GM23338 (cell line): ENCODE data around the gene TRIM68. TPM values are rescaled to one million over a fixed set of nuclear protein-coding genes. Genes with fewer than 3 reads are reported as not detected.

Experiments used
- ATAC-seq: fragments of 200-7000 bp; cut with Tn5 transposase; 3 replicates; pipeline ENCODE4 v1.9.1; 2020
- DNase-seq: peaks from one replicate; pipeline ENCODE4 v3.0.0-alpha.2; 2015; ENCODE audit warnings: low spot score
- H2AFZ ChIP-seq: fragments of 200-600 bp; sonication (generic); 2 replicates; pipeline ENCODE4 v1.8.0; 2016; ENCODE audit warnings: antibody characterized with exemption, mild to moderate bottlenecking, moderate library complexity
- H3F3A ChIP-seq: fragments of 200-600 bp; sonication (generic); replicated peaks from 2 replicates; pipeline ENCODE4 v1.8.0; 2017; ENCODE audit warnings: antibody characterized with exemption, mixed run types, low read depth
- H3K27ac ChIP-seq: fragments of 200-600 bp; sonication (generic); 2 replicates; pipeline ENCODE4 v1.6.1; 2016; ENCODE audit warnings: low read depth
- H3K27me3 ChIP-seq: fragments of 200-600 bp; sonication (generic); 2 replicates; pipeline ENCODE4 v1.8.0; 2016; ENCODE audit warnings: mild to moderate bottlenecking, mixed run types, moderate library complexity; ENCODE audit not compliant: insufficient read depth
- H3K36me3 ChIP-seq: fragments of 200-600 bp; sonication (generic); 2 replicates; pipeline ENCODE4 v1.8.0; 2016; ENCODE audit warnings: mild to moderate bottlenecking; ENCODE audit not compliant: insufficient read depth
- H3K4me1 ChIP-seq: fragments of 200-600 bp; sonication (generic); 2 replicates; pipeline ENCODE4 v1.8.0; 2016; ENCODE audit warnings: mild to moderate bottlenecking, moderate library complexity; ENCODE audit not compliant: insufficient read depth
- H3K4me2 ChIP-seq: fragments of 200-600 bp; sonication (generic); 2 replicates; pipeline ENCODE4 v1.7.1; 2017; ENCODE audit warnings: mixed run types
- H3K4me3 ChIP-seq: fragments of 200-600 bp; sonication (generic); 2 replicates; pipeline ENCODE4 v1.6.1; 2016; ENCODE audit warnings: mixed run types
- H3K79me2 ChIP-seq: fragments of 200-600 bp; sonication (generic); replicated peaks from 2 replicates; pipeline ENCODE4 v1.8.0; 2017; ENCODE audit warnings: mild to moderate bottlenecking; ENCODE audit not compliant: insufficient read depth
- H3K9me2 ChIP-seq: fragments of 200-600 bp; sonication (generic); 2 replicates; pipeline ENCODE4 v1.8.0; 2017; ENCODE audit not compliant: insufficient read depth
- H4K20me1 ChIP-seq: fragments of 200-600 bp; sonication (generic); replicated peaks from 2 replicates; pipeline ENCODE4 v1.8.0; 2017; ENCODE audit warnings: mild to moderate bottlenecking; ENCODE audit not compliant: insufficient read depth
- H3K27ac Mint-ChIP-seq: 2 replicates; pipeline ENCODE4 v1.8.0; 2020; ENCODE audit warnings: inconsistent platforms, mild to moderate bottlenecking, moderate library complexity, mixed read lengths
- H3K27me3 Mint-ChIP-seq: 3 replicates; pipeline ENCODE4 v1.8.0; 2022; ENCODE audit warnings: low read depth, mild to moderate bottlenecking, moderate library complexity, mixed read lengths, inconsistent platforms; ENCODE audit not compliant: insufficient read depth, poor library complexity
- H3K36me3 Mint-ChIP-seq: 3 replicates; pipeline ENCODE4 v1.8.0; 2021; ENCODE audit warnings: low read depth, mild to moderate bottlenecking, inconsistent platforms, moderate library complexity, mixed read lengths
- H3K4me1 Mint-ChIP-seq: 3 replicates; pipeline ENCODE4 v1.8.0; 2020; ENCODE audit warnings: mild to moderate bottlenecking, inconsistent platforms, mixed read lengths
- H3K4me3 Mint-ChIP-seq: 3 replicates; pipeline ENCODE4 v1.8.0; 2021; ENCODE audit warnings: moderate library complexity, mild to moderate bottlenecking, inconsistent platforms, mixed read lengths
- H3K9me3 Mint-ChIP-seq: 3 replicates; pipeline ENCODE4 v1.8.0; 2020; ENCODE audit warnings: moderate library complexity, mild to moderate bottlenecking, inconsistent platforms, mixed read lengths
- CREB1 ChIP-seq: fragments of 250-450 bp; sonication (Bioruptor Pico); IDR thresholded peaks from 2 replicates; pipeline ENCODE4 v1.5.0; 2020; ENCODE audit warnings: low read depth, mild to moderate bottlenecking, moderate library complexity
- ETS1 ChIP-seq: IDR thresholded peaks from 2 replicates; pipeline ENCODE4 v1.6.1; 2016; ENCODE audit warnings: antibody characterized with exemption
- EZH2 ChIP-seq: fragments of 200-600 bp; sonication (generic); IDR thresholded peaks from one replicate; pipeline ENCODE4 v1.8.0; 2017; ENCODE audit warnings: antibody characterized with exemption, mild to moderate bottlenecking, low read depth; ENCODE audit not compliant: unreplicated experiment
- EZH2phosphoT487 ChIP-seq: fragments of 200-600 bp; sonication (generic); IDR thresholded peaks from one replicate; pipeline ENCODE4 v1.8.1; 2018; ENCODE audit warnings: antibody characterized with exemption; ENCODE audit not compliant: unreplicated experiment
- JUNB ChIP-seq: IDR thresholded peaks from one replicate; pipeline ENCODE4 v1.6.1; 2016; ENCODE audit warnings: antibody characterized with exemption; ENCODE audit not compliant: unreplicated experiment
- NANOG ChIP-seq: IDR thresholded peaks from 2 replicates; pipeline ENCODE4 v1.6.1; 2016; ENCODE audit warnings: antibody characterized with exemption, borderline replicate concordance
- POLR2AphosphoS5 ChIP-seq: IDR thresholded peaks from 2 replicates; pipeline ENCODE4 v1.6.1; 2016; ENCODE audit warnings: antibody characterized with exemption, low read depth
- REST ChIP-seq: IDR thresholded peaks from one replicate; pipeline ENCODE4 v1.6.1; 2018; ENCODE audit warnings: antibody characterized with exemption; ENCODE audit not compliant: unreplicated experiment
- STAT1 ChIP-seq: IDR thresholded peaks from one replicate; pipeline ENCODE4 v1.6.1; 2016; ENCODE audit warnings: antibody characterized with exemption; ENCODE audit not compliant: unreplicated experiment
- ZNF114 ChIP-seq: fragments of 250-450 bp; sonication (Bioruptor Pico); IDR thresholded peaks from 2 replicates; pipeline ENCODE4 v1.5.0; 2020; ENCODE audit warnings: mild to moderate bottlenecking, moderate library complexity
- ZNF331 ChIP-seq: fragments of 250-450 bp; sonication (Bioruptor Pico); IDR thresholded peaks from 2 replicates; pipeline ENCODE4 v1.5.0; 2020; ENCODE audit warnings: low read depth, mild to moderate bottlenecking, moderate library complexity
- ZNF462 ChIP-seq: fragments of 250-450 bp; sonication (Bioruptor Pico); IDR thresholded peaks from 2 replicates; pipeline ENCODE4 v1.5.0; 2020; ENCODE audit warnings: mild to moderate bottlenecking, moderate library complexity
- polyA plus RNA-seq: library from polyadenylated mRNA; unstranded; fragments of >200 nt; fragmentation: Nextera tagmentation; extraction: Ambion mirVana; gene quantifications from 2 replicates; pipeline ENCODE4 v1.2.1, GENCODE V29; 2016
- total RNA-seq: library from RNA; depleted of rRNA; stranded (reverse); fragments of >200 nt; shearing (Covaris generic); gene quantifications from 2 replicates; pipeline ENCODE4 v1.2.3, GENCODE V29; 2014
- TF ChIP-seq, protein P1 (sequence below), 2 experiments: fragments of 200-600 bp in 1 of 2; sonication (generic) in 1 of 2; conservative IDR thresholded peaks; 2 replicates each; pipeline versions ENCODE4 v1.5.1 to v1.6.1; 2016 to 2017; ENCODE audit warnings: antibody characterized with exemption in 2 of 2, low read depth in 2 of 2, mild to moderate bottlenecking in 2 of 2, moderate library complexity in 1 of 2

The TRIM68 gene
- total and polyA plus RNA-seq, 2 experiments from 2014 or later, result 1.6 to 5.7 TPM

GRCh38 chr11:4615856-4616444, 7.9 kb upstream of the TRIM68 start:
- no peak overlapping the region for H3K27ac Mint-ChIP-seq
- H3K36me3 ChIP-seq, result no peaks in the 10 kb centered on the region
- H3K36me3 Mint-ChIP-seq, result no peaks in the 10 kb centered on the region
- no peak overlapping the region for H3K4me3 Mint-ChIP-seq
- H3K9me2 ChIP-seq, result peaks cover 6% of the 10 kb centered on the region; the same call in 1 of the 2 replicates
- H4K20me1 ChIP-seq, result no peaks in the 10 kb centered on the region
- DNase-seq, result no peak
- no peaks in the 10 kb centered on the region for H3F3A ChIP-seq
- H2AFZ ChIP-seq, result no peak overlapping the region
- ATAC-seq, result no peak
- H3K4me2 ChIP-seq, result no peak overlapping the region
- no peak overlapping the region for H3K4me3 ChIP-seq
- TF ChIP-seq ETS1, result no peak
- TF ChIP-seq, protein P1, sequence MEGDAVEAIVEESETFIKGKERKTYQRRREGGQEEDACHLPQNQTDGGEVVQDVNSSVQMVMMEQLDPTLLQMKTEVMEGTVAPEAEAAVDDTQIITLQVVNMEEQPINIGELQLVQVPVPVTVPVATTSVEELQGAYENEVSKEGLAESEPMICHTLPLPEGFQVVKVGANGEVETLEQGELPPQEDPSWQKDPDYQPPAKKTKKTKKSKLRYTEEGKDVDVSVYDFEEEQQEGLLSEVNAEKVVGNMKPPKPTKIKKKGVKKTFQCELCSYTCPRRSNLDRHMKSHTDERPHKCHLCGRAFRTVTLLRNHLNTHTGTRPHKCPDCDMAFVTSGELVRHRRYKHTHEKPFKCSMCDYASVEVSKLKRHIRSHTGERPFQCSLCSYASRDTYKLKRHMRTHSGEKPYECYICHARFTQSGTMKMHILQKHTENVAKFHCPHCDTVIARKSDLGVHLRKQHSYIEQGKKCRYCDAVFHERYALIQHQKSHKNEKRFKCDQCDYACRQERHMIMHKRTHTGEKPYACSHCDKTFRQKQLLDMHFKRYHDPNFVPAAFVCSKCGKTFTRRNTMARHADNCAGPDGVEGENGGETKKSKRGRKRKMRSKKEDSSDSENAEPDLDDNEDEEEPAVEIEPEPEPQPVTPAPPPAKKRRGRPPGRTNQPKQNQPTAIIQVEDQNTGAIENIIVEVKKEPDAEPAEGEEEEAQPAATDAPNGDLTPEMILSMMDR (conservative IDR thresholded peaks at IDR 0.05; ENCODE audit: low read depth in 2 of 2), result no peak
- no peak for TF ChIP-seq ZNF462 (CRISPR knock-in tag)
- TF ChIP-seq POLR2AphosphoS5, result no peak
- TF ChIP-seq ZNF114 (CRISPR knock-in tag), result no peak
- no peak for TF ChIP-seq JUNB
- TF ChIP-seq ZNF331 (CRISPR knock-in tag), result no peak
- TF ChIP-seq STAT1, result no peak
- TF ChIP-seq NANOG, result no peak
- no peak for TF ChIP-seq CREB1 (CRISPR knock-in tag)
- TF ChIP-seq EZH2phosphoT487, result no peak
- TF ChIP-seq REST, result no peak
- TF ChIP-seq EZH2, result no peak
- H3K27ac ChIP-seq, result no peak overlapping the region
- H3K4me1 ChIP-seq, result no peaks in the 10 kb centered on the region
- no peaks in the 10 kb centered on the region for H3K27me3 Mint-ChIP-seq
- no peaks in the 10 kb centered on the region for H3K4me1 Mint-ChIP-seq
- H3K79me2 ChIP-seq, result no peaks in the 10 kb centered on the region
- no peaks in the 10 kb centered on the region for H3K27me3 ChIP-seq
- H3K9me3 Mint-ChIP-seq, result peaks cover 2% of the 10 kb centered on the region; the same call in 1 of the 3 replicates
